GM19324 (cell line): ENCODE results near the gene MEGF9.
"Not testable (repeated sequence)": the region's sequence is repeated elsewhere in the genome, so short reads cannot be mapped to it uniquely, and the experiment has no call there.

Experiments
- ATAC-seq: cut with Tn5 transposase; IDR thresholded peaks from one replicate; pipeline ENCODE4 v1.9.1; 2021; ENCODE audit warnings: mild to moderate bottlenecking, moderate library complexity; ENCODE audit not compliant: unreplicated experiment, low FRiP score

MEGF9 gene

GRCh38 chr9:120663950-120664349 lies 50.3 kb downstream of the MEGF9 start:
- no peak for ATAC-seq

- ATAC-seq, result no peak
Observed at GRCh38 chr9:120663380-120663779, 50.9 kb downstream of the MEGF9 start.

GRCh38 chr9:120662513-120662912 lies 51.8 kb downstream of the MEGF9 start:
- ATAC-seq, result no peak

- no peak for ATAC-seq
Observed at GRCh38 chr9:120659676-120660075, 54.6 kb downstream of the MEGF9 start.

GRCh38 chr9:120659209-120659608 lies 55.1 kb downstream of the MEGF9 start:
- ATAC-seq, result no peak

- ATAC-seq, result no peak
Observed at GRCh38 chr9:120655005-120655622, 59.2 kb downstream of the MEGF9 start.

- no peak for ATAC-seq
Observed at GRCh38 chr9:120654272-120654671, 60.0 kb downstream of the MEGF9 start.

GRCh38 chr9:120653762-120654161 lies 60.5 kb downstream of the MEGF9 start:
- ATAC-seq, result no peak

GRCh38 chr9:120652934-120653333 lies 61.3 kb downstream of the MEGF9 start:
- ATAC-seq, result no peak

GRCh38 chr9:120650352-120650751 lies 63.9 kb downstream of the MEGF9 start:
- no peak for ATAC-seq

- no peak for ATAC-seq
Observed at GRCh38 chr9:120648581-120649197, 65.6 kb downstream of the MEGF9 start.

- no peak for ATAC-seq
Observed at GRCh38 chr9:120646948-120647347, 67.3 kb downstream of the MEGF9 start.

GRCh38 chr9:120645760-120646159 lies 68.5 kb downstream of the MEGF9 start:
- ATAC-seq, result no peak

- no peak for ATAC-seq
Observed at GRCh38 chr9:120643061-120643460, 71.2 kb downstream of the MEGF9 start.

- ATAC-seq, result no peak
Observed at GRCh38 chr9:120642129-120642770, 72.0 kb downstream of the MEGF9 start.

- not testable (repeated sequence) for ATAC-seq
Observed at GRCh38 chr9:120640874-120641273, 73.4 kb downstream of the MEGF9 start.

- ATAC-seq, result no peak
Observed at GRCh38 chr9:120640380-120640779, 73.9 kb downstream of the MEGF9 start.

GRCh38 chr9:120637919-120638318 lies 76.4 kb downstream of the MEGF9 start:
- no peak for ATAC-seq

GRCh38 chr9:120636194-120636957 lies 77.9 kb downstream of the MEGF9 start:
- no peak for ATAC-seq

- no peak for ATAC-seq
Observed at GRCh38 chr9:120635011-120635410, 79.3 kb downstream of the MEGF9 start.

- no peak for ATAC-seq
Observed at GRCh38 chr9:120630333-120630732, 83.9 kb downstream of the MEGF9 start.
